Mesothelial cell of epicardium (in vitro differentiated cells): ENCODE measurements around the gene SAMD8. TPM values are rescaled to one million over a fixed set of nuclear protein-coding genes. Genes with fewer than 3 reads are reported as not detected.
"Not testable (repeated sequence)": the region's sequence is repeated elsewhere in the genome, so short reads cannot be mapped to it uniquely, and the experiment has no call there.

Experiments
- DNase-seq, 2 experiments: peaks; one replicate each; pipeline ENCODE4 v3.0.0; 2021; ENCODE audit warnings: low spot score in 2 of 2; ENCODE audit not compliant: unreplicated experiment in 2 of 2
- H3K27ac Mint-ChIP-seq: 2 replicates; pipeline ENCODE4 v1.8.0; 2021; ENCODE audit warnings: mixed read lengths
- H3K27me3 Mint-ChIP-seq: 2 replicates; pipeline ENCODE4 v1.8.0; 2021; ENCODE audit warnings: low read depth, mixed read lengths
- H3K36me3 Mint-ChIP-seq: 2 replicates; pipeline ENCODE4 v1.8.0; 2021; ENCODE audit warnings: mixed read lengths
- H3K4me1 Mint-ChIP-seq: 2 replicates; pipeline ENCODE4 v1.8.0; 2021; ENCODE audit warnings: mixed read lengths
- H3K4me3 Mint-ChIP-seq: 2 replicates; pipeline ENCODE4 v1.8.0; 2021; ENCODE audit warnings: mild to moderate bottlenecking, moderate library complexity, mixed read lengths
- H3K9me3 Mint-ChIP-seq: 2 replicates; pipeline ENCODE4 v1.8.0; 2021; ENCODE audit warnings: mixed read lengths
- CTCF ChIP-seq: fragments of 200-600 bp; sonication (generic); IDR thresholded peaks from one replicate; pipeline ENCODE4 v1.5.0; 2021; ENCODE audit warnings: antibody characterized with exemption; ENCODE audit not compliant: unreplicated experiment
- total RNA-seq: library from RNA; stranded (reverse); gene quantifications from 3 replicates; pipeline ENCODE4 v1.2.1, GENCODE V29; 2021

SAMD8 gene
- total RNA-seq, 1 donor from 2014 or later, result 25.6 TPM

- Mint-ChIP-seq H3K9me3 (no peaks in the 10 kb centered on the region), H3K4me3 (no peak overlapping the region), H3K27me3 (no peaks in the 10 kb centered on the region), H3K27ac (peak overlapping the region; percentile 63), H3K36me3 (peaks cover 9% of the 10 kb centered on the region), H3K4me1 (peaks cover 6% of the 10 kb centered on the region)
- DNase-seq, result no peak
- TF ChIP-seq CTCF, result no peak
These were observed 80.5 kb downstream of the SAMD8 start for GRCh38 chr10:75191821-75192568.

GRCh38 chr10:75194625-75195024 is 83.2 kb downstream of the SAMD8 start:
- not testable (repeated sequence) for H3K27me3 Mint-ChIP-seq, H3K4me1 Mint-ChIP-seq, DNase-seq, H3K36me3 Mint-ChIP-seq, H3K9me3 Mint-ChIP-seq, H3K4me3 Mint-ChIP-seq, H3K27ac Mint-ChIP-seq

GRCh38 chr10:75195035-75195763 is 83.7 kb downstream of the SAMD8 start:
- Mint-ChIP-seq H3K4me3 (no peak overlapping the region), H3K9me3 (no peaks in the 10 kb centered on the region), H3K27me3 (no peaks in the 10 kb centered on the region), H3K36me3 (peaks cover 7% of the 10 kb centered on the region), H3K27ac (no peak overlapping the region), H3K4me1 (peaks cover 4% of the 10 kb centered on the region)
- no peak for DNase-seq
- TF ChIP-seq CTCF, result no peak

GRCh38 chr10:75197066-75197465 is 85.6 kb downstream of the SAMD8 start:
- Mint-ChIP-seq H3K4me3 (no peak overlapping the region), H3K4me1 (peaks cover 3% of the 10 kb centered on the region), H3K36me3 (peaks cover 7% of the 10 kb centered on the region), H3K27ac (no peak overlapping the region), H3K27me3 (no peaks in the 10 kb centered on the region), H3K9me3 (no peaks in the 10 kb centered on the region)
- no peak for DNase-seq
- TF ChIP-seq CTCF, result no peak

GRCh38 chr10:75197906-75198305 is 86.5 kb downstream of the SAMD8 start:
- H3K27me3 Mint-ChIP-seq, result no peaks in the 10 kb centered on the region
- H3K27ac Mint-ChIP-seq, result no peak overlapping the region
- TF ChIP-seq CTCF, result no peak
- no peak for DNase-seq
- H3K36me3 Mint-ChIP-seq, result peaks cover 6% of the 10 kb centered on the region
- H3K4me1 Mint-ChIP-seq, result peaks cover 3% of the 10 kb centered on the region
- H3K9me3 Mint-ChIP-seq, result no peaks in the 10 kb centered on the region
- no peak overlapping the region for H3K4me3 Mint-ChIP-seq

GRCh38 chr10:75199949-75200348 is 88.5 kb downstream of the SAMD8 start:
- H3K4me3 Mint-ChIP-seq, H3K27ac Mint-ChIP-seq, H3K9me3 Mint-ChIP-seq, DNase-seq, H3K36me3 Mint-ChIP-seq, H3K27me3 Mint-ChIP-seq, H3K4me1 Mint-ChIP-seq: not testable (repeated sequence)
